LNCAP (cell line): ENCODE data around the gene DHCR24.

Experiments
- CTCF ChIP-seq: fragments of 450-650 bp; IDR thresholded peaks from 2 replicates; pipeline ENCODE4 v1.5.1; 2017; ENCODE audit warnings: mild to moderate bottlenecking

The DHCR24 gene

GRCh38 chr1:54886724-54887664 lies at the start of gene DHCR24:
DHCR24 (minus strand) TSS chr1:54887195; CDS start chr1:54887119, 76 bp downstream.
- TF ChIP-seq CTCF: no peak

- no peak for TF ChIP-seq CTCF
Observed at GRCh38 chr1:54936791-54937190, 49.8 kb upstream of the DHCR24 start.

- TF ChIP-seq CTCF: no peak
Observed at GRCh38 chr1:54934869-54935268, 47.9 kb upstream of the DHCR24 start.

GRCh38 chr1:54931275-54931840 lies 44.4 kb upstream of the DHCR24 start:
- TF ChIP-seq CTCF: no peak

- no peak for TF ChIP-seq CTCF
Observed at GRCh38 chr1:54929700-54930099, 42.7 kb upstream of the DHCR24 start.

- TF ChIP-seq CTCF: no peak
Observed at GRCh38 chr1:54928327-54928726, 41.3 kb upstream of the DHCR24 start.

GRCh38 chr1:54927472-54928240 lies 40.7 kb upstream of the DHCR24 start:
- TF ChIP-seq CTCF: no peak
